ENCODE measurements around the gene GFOD2. TPM values are rescaled to one million over a fixed set of nuclear protein-coding genes. Genes with fewer than 3 reads are reported as not detected.

The GFOD2 gene
- polyA plus RNA-seq, 4 donors: 20.5 to 24.9 (median 21.5) TPM

DNA sequence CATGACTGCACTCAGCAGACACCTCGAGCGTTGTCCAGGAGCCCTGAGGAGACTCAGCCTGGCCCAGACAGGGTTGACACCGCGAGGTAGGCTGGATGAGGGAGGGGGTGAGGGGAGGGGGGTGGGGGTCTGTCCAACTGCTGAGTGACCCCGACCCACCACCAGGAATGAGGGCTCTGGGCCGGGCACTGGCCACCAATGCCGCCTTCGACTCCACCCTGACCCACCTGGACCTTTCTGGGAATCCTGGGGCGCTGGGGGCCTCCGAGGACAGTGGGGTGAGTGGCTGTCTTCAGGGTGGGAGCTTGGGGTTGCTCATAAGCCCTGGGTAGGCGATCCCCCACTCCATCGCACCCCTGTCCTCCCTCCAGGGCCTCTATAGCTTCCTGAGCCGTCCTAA is 71.4 kb downstream of the GFOD2 start:
- DNase-seq (ENCODE audit: low read depth in 4 of 4, low spot score in 3 of 4): no peak

DNA sequence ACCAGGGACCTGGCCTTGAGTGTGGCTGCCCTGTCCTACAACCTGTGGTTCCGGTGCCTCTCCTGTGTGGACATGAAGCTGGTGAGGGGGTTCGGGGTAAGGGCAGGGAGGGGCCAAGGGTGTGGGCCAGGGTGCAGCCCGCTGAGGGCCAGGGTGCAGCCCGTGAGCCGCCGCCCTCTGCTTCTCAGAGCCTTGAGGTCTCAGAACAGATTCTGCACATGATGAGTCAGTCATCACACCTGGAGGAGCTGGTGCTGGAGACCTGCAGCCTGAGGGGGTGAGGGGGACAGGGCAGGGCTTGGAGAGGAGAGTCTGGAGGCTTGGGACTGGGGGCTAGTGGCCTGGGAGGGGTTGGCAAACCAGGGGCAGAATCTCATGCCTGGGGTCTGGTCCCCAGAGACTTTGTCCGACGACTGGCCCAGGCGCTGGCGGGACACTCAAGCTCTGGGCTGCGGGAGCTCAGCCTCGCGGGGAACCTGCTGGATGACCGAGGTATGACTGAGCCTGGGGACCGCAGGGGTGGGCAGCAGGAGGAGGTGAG is 71.9 kb downstream of the GFOD2 start:
- no peak for DNase-seq (ENCODE audit: low read depth in 4 of 4, low spot score in 3 of 4)

DNA sequence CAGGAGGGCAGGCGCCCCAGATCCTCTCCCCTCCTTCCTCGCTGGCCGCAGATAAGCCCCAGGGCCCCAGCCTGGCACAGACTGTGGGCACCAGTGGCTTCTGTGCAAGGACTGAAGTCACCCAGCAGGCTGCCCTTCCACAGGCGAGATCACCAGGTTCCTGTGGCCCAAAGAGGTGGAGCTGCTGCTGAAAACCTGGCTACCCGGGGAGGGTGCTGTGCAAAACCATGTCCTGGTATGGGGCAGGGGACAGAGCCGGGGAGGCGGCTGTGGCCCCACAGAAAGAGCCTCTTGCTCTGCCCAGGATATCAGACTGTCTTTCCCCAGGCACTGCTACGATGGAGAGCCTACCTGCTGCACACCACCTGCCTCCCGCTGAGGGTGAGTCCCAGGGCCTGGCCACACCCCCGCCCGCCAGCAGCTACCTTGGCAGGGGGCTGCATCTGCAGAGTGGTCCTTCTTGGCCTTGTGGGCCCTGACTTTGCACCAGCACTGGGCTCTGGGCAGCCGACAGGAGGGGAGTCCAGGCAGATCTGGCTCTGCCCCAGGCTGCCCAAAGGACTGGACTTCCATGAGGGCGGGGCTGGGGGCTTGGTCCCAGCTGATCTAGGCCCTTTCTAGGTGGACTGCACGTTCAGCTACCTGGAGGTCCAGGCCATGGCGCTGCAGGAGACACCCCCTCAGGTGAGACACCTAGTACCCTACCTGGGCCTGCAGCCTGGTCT is 73.6 kb downstream of the GFOD2 start:
- no peak for DNase-seq (ENCODE audit: low read depth in 4 of 4, low spot score in 3 of 4)

DNA sequence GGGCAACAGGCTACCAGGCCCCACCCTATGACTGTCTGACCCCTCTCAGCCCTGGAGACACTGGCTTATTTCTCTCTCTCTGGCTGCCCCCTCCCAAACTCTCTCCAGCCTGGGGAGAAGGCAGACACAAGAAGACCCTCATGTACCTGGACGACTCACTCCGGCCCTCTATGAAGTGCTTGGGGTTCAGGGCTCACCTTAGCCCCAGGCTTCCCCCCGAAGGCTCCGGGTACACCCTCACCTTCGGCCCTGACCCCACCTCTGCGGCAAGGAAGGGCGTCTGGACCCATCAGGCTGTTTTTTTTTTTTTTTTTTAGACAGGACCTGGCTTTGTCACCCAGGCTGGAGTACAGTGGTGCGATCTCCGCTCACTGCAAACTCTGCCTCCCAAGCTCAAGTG is 75.1 kb downstream of the GFOD2 start:
- no peak for DNase-seq (ENCODE audit: low read depth in 4 of 4, low spot score in 3 of 4)

DNA sequence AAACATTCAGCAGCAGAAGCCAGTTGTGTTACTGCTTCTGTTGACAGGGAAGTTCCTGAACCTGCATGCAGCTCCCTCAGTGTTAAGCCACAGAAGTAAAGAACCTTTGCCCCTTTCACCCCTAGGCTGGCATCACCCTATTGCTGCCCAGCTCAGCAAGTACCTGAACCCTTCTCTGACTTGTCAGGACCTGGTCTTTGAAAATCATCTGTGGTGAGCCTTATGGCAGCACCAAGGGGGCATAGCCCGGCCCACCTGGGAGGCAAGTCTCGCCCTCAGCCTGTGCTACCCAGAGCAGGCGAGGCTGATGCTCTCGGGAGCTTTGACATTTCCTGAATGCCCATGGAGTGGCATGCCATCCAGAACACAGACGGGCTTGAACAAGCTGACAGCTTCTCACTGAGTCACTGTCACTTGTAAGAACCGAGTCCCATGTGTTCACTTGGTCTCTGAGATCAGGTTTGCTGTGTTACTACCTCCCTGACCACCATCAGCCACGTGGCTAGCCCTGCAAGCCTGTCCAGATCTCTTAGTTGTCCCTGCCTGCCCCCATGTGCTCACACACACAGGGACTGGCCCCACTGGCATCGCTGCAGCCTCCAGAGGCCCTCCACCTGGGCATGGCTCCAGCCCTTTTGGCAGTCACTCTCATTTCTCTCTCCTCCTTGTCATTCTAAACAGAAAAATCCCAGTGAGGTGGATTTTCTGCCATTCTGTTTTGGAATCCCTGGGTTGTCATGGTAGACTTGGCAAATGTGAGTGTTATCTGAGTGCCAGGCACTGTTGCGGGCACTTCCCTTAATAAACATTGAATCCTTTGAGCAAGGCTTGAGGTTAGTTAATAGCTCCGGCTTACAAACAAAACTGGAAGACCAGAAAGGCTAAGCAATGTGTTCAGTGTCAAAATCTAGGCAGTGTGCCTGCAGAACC is 77.1 kb downstream of the GFOD2 start:
- no peak for DNase-seq (ENCODE audit: low read depth in 4 of 4, low spot score in 3 of 4)

DNA sequence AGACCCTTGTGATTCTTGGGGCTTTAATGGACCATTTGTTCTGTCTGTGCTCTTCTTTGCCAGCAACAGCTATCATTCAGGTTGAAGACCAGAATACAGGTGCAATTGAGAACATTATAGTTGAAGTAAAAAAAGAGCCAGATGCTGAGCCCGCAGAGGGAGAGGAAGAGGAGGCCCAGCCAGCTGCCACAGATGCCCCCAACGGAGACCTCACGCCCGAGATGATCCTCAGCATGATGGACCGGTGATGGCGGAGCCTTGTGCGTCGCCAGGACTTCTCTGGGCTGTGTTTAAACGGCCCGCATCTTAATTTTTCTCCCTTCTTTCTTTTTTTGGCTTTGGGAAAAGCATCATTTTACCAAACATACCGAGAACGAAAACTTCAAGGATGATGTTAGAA is 81.5 kb downstream of the GFOD2 start:
- DNase-seq (ENCODE audit: low read depth in 4 of 4, low spot score in 3 of 4): no peak

DNA sequence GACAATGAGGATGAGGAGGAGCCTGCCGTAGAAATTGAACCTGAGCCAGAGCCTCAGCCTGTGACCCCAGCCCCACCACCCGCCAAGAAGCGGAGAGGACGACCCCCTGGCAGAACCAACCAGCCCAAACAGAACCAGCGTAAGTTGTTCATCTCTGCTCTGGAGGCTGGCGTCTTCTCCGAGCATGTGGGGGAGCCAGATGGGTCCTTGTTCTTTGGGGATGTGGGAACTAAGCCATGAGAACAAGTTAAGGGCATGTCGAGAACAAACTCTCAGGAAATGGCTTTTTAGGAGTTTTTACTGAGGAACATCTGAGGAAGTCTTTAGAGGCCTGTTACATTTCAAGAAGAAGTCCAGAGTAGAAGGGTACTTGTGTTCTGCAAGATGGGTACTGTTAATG is 82.4 kb downstream of the GFOD2 start:
- no peak for DNase-seq (ENCODE audit: low read depth in 4 of 4, low spot score in 3 of 4)

DNA sequence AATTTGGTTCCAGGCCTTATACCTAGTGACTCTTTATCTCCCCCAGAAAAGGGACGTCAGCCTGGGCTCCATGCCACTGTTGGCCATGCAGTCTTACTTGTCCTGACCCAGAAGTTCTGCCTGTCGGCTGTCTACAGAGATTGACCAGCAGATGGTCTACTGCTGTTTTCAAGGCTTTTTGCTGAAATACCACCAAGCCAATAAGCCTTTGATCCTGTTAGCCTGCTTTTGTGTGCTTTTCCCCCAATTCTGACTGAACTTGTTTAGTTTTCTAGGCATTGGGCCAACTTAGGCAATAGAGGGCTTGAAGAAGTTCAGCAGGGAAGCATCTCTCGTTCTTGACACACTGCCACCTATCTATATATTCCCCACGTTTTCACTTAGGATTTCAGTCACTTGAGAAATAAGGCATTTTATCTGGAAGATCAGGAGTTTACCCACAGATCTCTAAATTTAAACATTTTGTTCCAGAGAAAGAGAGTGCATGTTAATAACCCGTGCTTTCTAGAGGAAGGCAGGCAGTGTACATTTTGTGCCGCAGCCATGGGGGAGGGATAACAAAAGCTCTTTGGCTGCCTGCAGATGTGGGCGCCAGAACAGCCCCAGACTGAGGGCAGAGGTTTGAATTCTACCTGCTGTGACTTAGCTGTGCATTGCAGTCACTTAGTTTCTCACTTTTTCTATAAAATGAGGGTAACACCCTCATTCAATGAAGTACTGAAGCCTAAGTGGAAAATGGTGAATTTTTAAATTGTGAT is 86.5 kb downstream of the GFOD2 start:
- no peak for DNase-seq (ENCODE audit: low read depth in 4 of 4, low spot score in 3 of 4)

DNA sequence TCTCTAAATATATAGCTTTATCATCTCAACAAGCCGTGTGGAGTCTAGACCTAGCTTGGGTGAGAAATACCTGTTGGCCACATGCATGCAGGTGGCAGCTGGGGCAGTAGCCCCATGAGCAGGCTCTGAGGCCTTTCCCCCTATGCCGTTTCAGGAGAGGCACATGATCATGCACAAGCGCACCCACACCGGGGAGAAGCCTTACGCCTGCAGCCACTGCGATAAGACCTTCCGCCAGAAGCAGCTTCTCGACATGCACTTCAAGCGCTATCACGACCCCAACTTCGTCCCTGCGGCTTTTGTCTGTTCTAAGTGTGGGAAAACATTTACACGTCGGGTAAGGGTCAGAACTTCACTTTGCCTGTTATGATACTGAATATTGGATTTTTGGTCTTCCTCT is 90.9 kb downstream of the GFOD2 start:
- DNase-seq (ENCODE audit: low read depth in 4 of 4, low spot score in 3 of 4): no peak

Other genes with a start within 250 kb of the GFOD2 start
- gene ATP6V0D1, start 238.2 kb downstream of the GFOD2 start, polyA plus RNA-seq (ENCODE audit: insufficient read length in 4 of 4): 100 to 1,000 TPM in 1 of 4 donors, 10 to 100 TPM in 3; 82.6 to 104 (median 91.2) TPM
- under 1 TPM in 2 of 4 donors, not detected in 2; 0.25 to 0.31 TPM for gene AGRP, start 235.8 kb downstream of the GFOD2 start, polyA plus RNA-seq (ENCODE audit: insufficient read length in 4 of 4)
- gene RIPOR1, start 190.5 kb downstream of the GFOD2 start, polyA plus RNA-seq (ENCODE audit: insufficient read length in 4 of 4): 100 to 1,000 TPM; 110 to 137 (median 117) TPM
- gene CTCF, start 156.8 kb downstream of the GFOD2 start, polyA plus RNA-seq (ENCODE audit: insufficient read length in 4 of 4): 10 to 100 TPM; 77.8 to 89.6 (median 86.4) TPM
- 1 to 10 TPM in 2 of 4 donors, under 1 TPM in 2; 0.87 to 1.5 (median 1.1) TPM for gene CARMIL2, start 74.2 kb downstream of the GFOD2 start, polyA plus RNA-seq (ENCODE audit: insufficient read length in 4 of 4)
- gene ACD, start 59.1 kb downstream of the GFOD2 start, polyA plus RNA-seq (ENCODE audit: insufficient read length in 4 of 4): 10 to 100 TPM; 21.0 to 28.9 (median 23.4) TPM
- 1 to 10 TPM; 2.1 to 4.3 (median 3.2) TPM for gene PARD6A, start 58.4 kb downstream of the GFOD2 start, polyA plus RNA-seq (ENCODE audit: insufficient read length in 4 of 4)
- 10 to 100 TPM; 20.4 to 31.1 (median 24.8) TPM for gene ENKD1, start 52.6 kb downstream of the GFOD2 start, polyA plus RNA-seq (ENCODE audit: insufficient read length in 4 of 4)
- gene C16orf86, start 52.5 kb downstream of the GFOD2 start, polyA plus RNA-seq (ENCODE audit: insufficient read length in 4 of 4): 1 to 10 TPM; 2.7 to 4.6 (median 3.4) TPM
- gene RANBP10, start 87.2 kb upstream of the GFOD2 start, polyA plus RNA-seq (ENCODE audit: insufficient read length in 4 of 4): 10 to 100 TPM; 21.6 to 28.5 (median 22.3) TPM
- 1 to 10 TPM; 7.3 to 9.0 (median 7.7) TPM for gene TSNAXIP1, start 87.6 kb upstream of the GFOD2 start, polyA plus RNA-seq (ENCODE audit: insufficient read length in 4 of 4)
- 10 to 100 TPM; 30.4 to 33.8 (median 32.1) TPM for gene THAP11, start 123.0 kb upstream of the GFOD2 start, polyA plus RNA-seq (ENCODE audit: insufficient read length in 4 of 4)
- 100 to 1,000 TPM; 121 to 130 (median 129) TPM for gene NUTF2, start 127.6 kb upstream of the GFOD2 start, polyA plus RNA-seq (ENCODE audit: insufficient read length in 4 of 4)
- gene CENPT, start 128.4 kb upstream of the GFOD2 start, polyA plus RNA-seq (ENCODE audit: insufficient read length in 4 of 4): 10 to 100 TPM; 42.0 to 51.5 (median 46.9) TPM
- 10 to 100 TPM; 80.6 to 93.6 (median 86.7) TPM for gene EDC4, start 153.7 kb upstream of the GFOD2 start, polyA plus RNA-seq (ENCODE audit: insufficient read length in 4 of 4)
- under 1 TPM in 2 of 4 donors, not detected in 2; 0.31 to 0.95 TPM for gene NRN1L, start 165.6 kb upstream of the GFOD2 start, polyA plus RNA-seq (ENCODE audit: insufficient read length in 4 of 4)
- 10 to 100 TPM; 33.7 to 41.8 (median 37.9) TPM for gene PSKH1, start 173.9 kb upstream of the GFOD2 start, polyA plus RNA-seq (ENCODE audit: insufficient read length in 4 of 4)
- gene CTRL, start 212.5 kb upstream of the GFOD2 start, polyA plus RNA-seq (ENCODE audit: insufficient read length in 4 of 4): 1 to 10 TPM; 3.0 to 8.9 (median 5.7) TPM
- 10 to 100 TPM; 20.0 to 30.3 (median 21.3) TPM for gene PSMB10, start 217.5 kb upstream of the GFOD2 start, polyA plus RNA-seq (ENCODE audit: insufficient read length in 4 of 4)
- gene LCAT, start 224.8 kb upstream of the GFOD2 start, polyA plus RNA-seq (ENCODE audit: insufficient read length in 4 of 4): 10 to 100 TPM; 15.8 to 21.7 (median 19.1) TPM
- 10 to 100 TPM; 33.6 to 38.0 (median 36.5) TPM for gene SLC12A4, start 249.3 kb upstream of the GFOD2 start, polyA plus RNA-seq (ENCODE audit: insufficient read length in 4 of 4)